HG03457 (cell line): ENCODE data around the gene C9orf50.
"Not testable (repeated sequence)": the region's sequence is repeated elsewhere in the genome, so short reads cannot be mapped to it uniquely, and the experiment has no call there.

Experiments used
- ATAC-seq: cut with Tn5 transposase; IDR thresholded peaks from one replicate; pipeline ENCODE4 v1.9.1; 2021; ENCODE audit warnings: moderate number of reproducible peaks; ENCODE audit not compliant: unreplicated experiment

Gene C9orf50

GRCh38 chr9:129594632-129595031 is 26.3 kb downstream of the C9orf50 start:
- ATAC-seq: no peak

- not testable (repeated sequence) for ATAC-seq
Measured at GRCh38 chr9:129592790-129593189, 28.1 kb downstream of the C9orf50 start.

DNA sequence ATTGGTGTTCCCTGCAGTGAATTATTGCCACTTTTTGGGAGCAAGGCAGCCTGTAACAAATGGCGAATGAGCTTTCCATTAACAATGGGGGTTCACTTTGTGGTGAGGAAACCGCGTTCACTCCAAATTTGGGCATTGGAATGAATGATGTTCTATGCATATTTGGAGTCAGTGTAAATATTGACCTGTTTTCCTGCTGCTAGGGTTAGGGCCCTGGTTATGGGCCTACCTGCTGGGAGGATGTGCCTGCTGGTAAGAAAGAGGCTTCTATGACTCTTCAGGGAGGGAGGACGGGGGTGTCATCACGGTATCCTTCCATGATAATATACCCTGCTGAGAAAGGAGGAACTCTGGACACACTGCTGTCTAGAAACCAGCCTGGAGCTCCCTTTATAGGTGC is 29.0 kb downstream of the C9orf50 start:
- ATAC-seq: no peak

GRCh38 chr9:129590466-129590865 is 30.4 kb downstream of the C9orf50 start:
- no peak for ATAC-seq

DNA sequence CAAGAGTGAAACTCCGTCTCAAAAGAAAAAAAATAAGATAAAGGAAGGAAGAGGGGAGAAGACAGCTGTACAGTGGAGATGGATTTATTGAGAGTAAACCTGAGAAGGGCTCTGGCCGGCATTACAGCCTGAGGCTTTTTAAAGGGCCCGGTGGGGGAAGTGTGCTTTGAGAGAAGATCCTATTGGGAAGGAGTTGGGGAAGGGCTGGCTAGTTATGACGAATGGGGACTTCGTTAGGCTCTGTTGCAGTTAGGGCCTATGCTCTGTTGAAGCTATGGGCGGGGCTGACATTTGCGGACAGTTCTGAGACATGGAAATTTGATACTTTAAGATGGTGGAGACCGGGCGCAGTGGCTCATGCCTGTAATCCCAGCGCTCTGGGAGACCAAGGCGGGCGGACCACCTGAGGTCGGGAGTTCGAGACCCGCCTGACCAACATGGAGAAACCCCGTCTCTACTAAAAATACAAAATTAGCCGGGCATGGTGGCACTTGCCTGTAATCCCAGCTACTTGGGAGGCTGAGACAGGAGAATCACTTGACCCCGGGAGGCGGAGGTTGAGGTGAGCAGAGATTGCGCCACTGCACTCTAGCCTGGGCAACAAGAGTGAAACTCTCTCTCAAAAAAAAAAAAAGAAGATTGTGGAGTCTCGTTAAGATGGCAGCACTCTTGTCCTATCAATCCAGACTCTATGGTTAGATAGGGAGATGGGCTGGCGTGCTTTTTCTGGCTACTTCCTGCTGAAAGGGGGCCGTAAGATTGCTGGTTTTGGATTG is 33.2 kb downstream of the C9orf50 start:
- ATAC-seq: no peak

- ATAC-seq: no peak
Measured at GRCh38 chr9:129586685-129587084, 34.2 kb downstream of the C9orf50 start.

DNA sequence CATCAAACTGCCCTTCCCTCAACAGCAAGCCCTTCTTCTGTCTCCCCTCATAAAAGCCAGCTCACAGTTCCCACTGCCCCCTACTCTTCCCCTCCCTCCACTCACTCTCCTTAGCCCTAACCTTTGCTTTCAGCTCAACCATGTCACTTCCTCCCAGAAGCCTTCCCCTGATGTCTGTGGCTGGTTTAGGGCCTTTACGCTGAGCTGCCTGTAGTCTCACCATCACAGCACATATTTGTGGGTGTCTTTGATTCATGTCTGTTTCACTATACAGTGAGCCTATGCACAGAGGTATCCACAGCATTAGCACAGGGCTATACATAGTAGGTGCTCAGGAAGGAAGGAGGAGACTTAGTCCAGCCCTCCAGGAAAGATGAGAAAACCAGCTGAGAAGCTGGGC is 34.7 kb downstream of the C9orf50 start:
- ATAC-seq: no peak

GRCh38 chr9:129585352-129585751 is 35.5 kb downstream of the C9orf50 start:
- no peak for ATAC-seq

DNA sequence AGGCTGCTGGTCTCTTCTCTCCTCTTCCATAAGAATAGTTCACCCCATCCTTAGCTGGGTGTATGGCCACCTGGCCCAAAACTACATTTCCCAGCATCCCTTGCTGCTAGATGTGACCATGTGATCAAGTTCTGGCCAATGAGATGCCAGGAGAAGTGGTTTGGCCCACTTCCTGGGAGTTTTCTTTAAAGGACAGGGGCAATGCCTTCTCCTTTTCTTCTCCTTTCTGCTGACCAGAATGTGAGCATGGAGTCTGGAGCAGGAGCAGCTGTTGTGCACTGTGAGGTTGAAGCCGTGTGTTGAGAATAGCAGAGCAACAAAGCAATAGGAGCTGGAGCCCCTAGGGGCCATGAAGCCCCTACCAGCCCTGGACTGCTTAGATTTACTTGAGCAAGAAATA is 36.8 kb downstream of the C9orf50 start:
- no peak for ATAC-seq

GRCh38 chr9:129583308-129584038 is 37.4 kb downstream of the C9orf50 start:
- no peak for ATAC-seq

DNA sequence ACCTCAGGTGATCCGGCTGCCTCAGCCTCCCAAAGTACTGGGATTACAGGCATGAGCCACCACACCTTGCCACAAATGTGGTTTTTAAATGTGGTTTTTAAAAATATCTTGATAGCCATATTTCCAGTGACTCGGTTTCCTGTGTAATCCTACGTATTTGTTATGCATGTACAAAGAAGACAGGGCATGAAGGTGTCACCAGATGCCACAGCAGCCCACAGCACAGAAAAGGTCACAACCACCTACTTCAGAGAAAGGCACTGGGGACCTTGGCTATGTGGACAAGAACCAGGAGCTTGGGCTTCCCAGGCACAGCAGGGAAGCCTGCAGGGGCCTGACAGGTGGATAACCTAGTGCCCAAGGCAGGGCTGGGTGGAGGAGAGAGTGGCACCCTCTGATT is 38.0 kb downstream of the C9orf50 start:
- no peak for ATAC-seq

GRCh38 chr9:129581505-129582189 is 39.3 kb downstream of the C9orf50 start:
- ATAC-seq: no peak

DNA sequence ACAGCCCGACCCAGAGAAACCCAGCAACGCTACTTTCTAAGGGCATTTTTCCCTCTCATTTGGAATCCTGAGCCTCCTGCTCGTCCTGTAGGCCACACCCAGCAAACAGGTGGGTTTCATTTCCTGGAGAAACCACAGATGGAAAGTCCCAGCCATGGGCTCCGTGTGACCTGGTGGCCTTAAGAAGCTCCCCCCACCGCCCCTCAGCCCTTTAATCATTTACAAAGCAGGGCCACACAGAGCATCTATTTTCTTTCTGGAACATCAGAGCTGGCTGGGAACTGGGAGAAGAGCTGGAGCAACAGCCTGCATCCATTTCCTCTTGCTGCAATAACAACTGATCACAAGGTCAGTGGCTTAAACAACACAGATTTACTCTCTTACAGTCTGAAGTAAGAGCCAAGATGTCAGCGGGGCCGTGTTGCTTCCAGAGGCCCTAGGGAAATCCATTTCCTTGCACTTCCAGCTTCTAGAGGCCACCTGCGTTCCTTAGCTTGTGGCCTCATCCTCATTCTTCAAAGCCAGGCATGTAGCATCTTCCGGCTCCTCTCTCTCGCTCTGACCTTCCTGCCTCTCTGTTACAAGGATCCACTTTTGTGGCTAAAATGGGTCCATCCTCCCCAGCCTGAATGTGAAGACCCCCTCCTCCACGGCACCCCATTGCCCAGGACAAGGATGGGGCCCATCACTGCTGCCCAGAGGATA is 40.5 kb downstream of the C9orf50 start:
- ATAC-seq: no peak

DNA sequence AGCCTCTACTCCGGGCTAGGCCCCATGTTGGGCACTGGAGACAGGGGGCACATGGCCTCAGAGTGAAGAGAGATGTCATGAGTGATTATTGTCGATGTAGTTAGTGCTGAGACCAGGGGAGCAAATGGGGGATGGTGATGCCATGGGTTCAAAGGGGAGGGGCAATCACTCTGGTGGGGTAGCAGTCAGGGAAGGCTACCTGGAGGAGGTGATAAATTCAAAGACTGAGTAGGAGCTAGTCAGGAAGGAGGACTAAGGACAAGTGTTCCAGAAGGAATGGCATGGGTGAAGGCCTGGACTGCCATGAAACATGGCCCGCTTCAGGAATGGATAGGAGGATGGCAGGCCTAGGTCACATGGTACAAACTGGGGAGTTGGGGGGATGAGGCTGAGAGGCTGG is 41.6 kb downstream of the C9orf50 start:
- ATAC-seq: no peak

- ATAC-seq: no peak
Measured at GRCh38 chr9:129576546-129577543, 44.1 kb downstream of the C9orf50 start.

DNA sequence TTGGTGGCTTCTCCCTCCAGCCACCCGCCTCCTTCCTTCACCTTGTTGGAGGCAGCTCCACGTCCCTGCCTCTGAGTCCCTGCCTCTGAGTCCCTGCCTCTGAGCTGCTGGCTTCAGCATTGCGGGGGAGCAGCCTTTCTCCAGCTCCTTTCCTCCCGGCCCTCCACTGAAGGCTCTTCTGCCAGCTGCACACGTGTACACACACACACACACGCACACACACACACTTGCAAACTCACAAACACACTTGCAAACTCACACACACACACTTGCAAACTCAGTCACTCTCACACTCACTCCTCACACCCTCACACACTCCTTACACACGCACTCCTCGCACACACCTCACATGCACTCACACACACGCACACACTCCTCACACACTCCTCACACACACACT is 45.1 kb downstream of the C9orf50 start:
- ATAC-seq: no peak

GRCh38 chr9:129574911-129575585 is 45.9 kb downstream of the C9orf50 start:
- no peak for ATAC-seq

GRCh38 chr9:129573977-129574376 is 46.9 kb downstream of the C9orf50 start:
- no peak for ATAC-seq

DNA sequence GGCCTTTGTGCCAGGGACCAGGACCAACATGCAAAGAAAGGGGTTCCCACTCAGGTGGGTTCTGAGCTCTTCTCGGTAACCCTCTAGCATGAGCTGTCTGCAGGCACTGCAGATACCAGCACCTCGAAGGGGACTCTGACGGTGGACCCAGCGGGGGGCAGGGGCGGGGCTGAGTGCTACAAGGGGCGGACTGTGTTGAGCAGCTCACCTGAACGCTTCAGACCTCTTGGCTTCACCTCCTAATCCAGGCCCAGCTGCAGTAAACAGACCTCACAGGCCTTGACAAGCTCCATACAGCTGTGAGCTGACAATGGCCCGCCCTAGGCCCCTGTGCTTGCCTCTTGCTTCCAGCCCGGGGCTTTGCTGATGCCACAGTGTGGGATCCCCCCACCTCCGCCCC is 48.4 kb downstream of the C9orf50 start:
- ATAC-seq: no peak

DNA sequence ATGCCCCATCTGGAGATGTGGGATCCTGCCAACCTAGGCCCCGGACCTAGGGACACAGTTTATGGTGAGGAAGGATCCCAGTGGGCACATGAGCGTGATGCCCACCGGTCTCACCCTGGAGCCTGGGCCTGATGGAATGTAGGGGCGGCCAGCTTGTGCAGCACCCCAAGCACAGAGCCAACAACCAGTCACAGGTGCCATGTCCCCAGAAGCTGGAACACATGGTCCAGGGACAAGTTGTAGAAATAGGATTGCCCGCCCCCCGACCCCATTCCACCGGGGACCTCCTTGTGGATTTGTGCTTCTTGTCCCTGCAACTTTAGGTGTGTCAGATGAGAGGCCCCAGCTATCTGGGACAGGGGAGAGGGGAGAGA is 48.9 kb downstream of the C9orf50 start:
- no peak for ATAC-seq
